ENCODE results near the gene RNF43.
"Not testable (repeated sequence)": the region's sequence is repeated elsewhere in the genome, so short reads cannot be mapped to it uniquely, and the experiment has no call there.

RNF43 gene

DNA sequence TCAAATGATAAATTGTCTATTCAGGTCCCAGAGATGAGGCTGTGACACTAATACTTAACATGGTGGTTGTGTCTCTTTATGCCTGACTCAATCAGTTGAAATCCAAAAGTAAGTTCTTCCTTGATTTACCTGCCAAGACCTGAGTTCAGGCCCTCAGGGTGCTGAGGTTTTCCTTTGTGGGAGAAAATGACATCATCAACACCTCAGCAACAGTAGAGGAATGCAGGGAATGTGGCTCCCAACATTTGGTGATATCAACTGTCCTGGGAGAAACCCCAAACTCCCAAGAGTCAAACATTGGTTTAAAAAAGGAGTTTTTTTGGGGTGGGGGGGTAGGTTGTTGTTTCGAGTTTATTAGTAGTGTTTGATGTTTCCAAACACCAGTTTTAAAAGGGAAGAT, 14.7 kb downstream of the RNF43 start:
- Mint-ChIP-seq H3K36me3 (ENCODE audit: low read depth) (no peaks in the 10 kb centered on the region), H3K4me3 (no peak overlapping the region), H3K27me3 (ENCODE audit: low read depth, poor library complexity) (no peaks in the 10 kb centered on the region), H3K27ac (no peak overlapping the region), H3K9me3 (no peaks in the 10 kb centered on the region), H3K4me1 (peaks cover 37% of the 10 kb centered on the region)
- no peak for TF ChIP-seq CTCF (IDR thresholded peaks at IDR 0.05)
- DNase-seq: no peak

DNA sequence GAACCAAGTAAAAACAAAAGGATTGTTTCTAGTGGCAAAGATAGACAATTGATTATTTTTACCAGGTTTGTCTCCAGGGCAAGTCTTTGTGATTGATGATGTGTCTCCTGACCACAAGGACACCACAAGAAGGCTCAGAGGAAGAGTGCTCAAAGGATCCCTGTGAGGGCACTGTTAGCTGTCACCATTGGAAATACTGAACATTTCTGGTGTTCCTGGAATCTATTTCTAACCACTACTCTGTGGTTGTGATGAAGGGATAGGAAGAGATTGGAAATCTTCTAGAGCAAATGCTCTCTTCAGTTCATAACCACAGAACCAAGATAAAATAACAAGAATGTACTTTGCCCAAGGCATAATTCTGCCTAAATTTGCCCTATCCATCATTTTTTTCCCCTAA, 15.3 kb downstream of the RNF43 start:
- no peaks in the 10 kb centered on the region for H3K27me3 Mint-ChIP-seq (ENCODE audit: low read depth, poor library complexity)
- DNase-seq: no peak

DNA sequence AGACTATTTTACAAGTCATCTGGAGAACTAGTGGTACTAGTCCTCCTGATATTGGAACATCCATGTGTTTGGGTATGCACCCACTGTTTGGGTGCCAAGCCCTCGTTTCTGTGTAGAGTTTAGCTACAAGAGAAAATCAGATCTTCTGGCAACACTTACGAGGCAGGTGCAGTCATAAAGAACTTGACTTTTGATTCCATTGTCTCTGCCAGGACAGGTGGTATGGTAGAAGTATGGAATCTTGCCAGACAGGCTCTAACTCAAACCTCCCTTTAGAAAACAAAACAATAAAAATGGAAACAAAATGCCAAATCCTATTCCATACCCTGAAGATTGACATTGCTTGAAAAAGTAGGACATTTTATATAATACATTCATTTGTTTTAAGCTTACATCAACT, 16.0 kb downstream of the RNF43 start:
- no peaks in the 10 kb centered on the region for H3K9me3 Mint-ChIP-seq
- no peak overlapping the region for H3K27ac Mint-ChIP-seq
- no peak for DNase-seq
- no peak overlapping the region for H3K4me3 Mint-ChIP-seq
- no peaks in the 10 kb centered on the region for H3K36me3 Mint-ChIP-seq (ENCODE audit: low read depth)
- TF ChIP-seq CTCF (IDR thresholded peaks at IDR 0.05): no peak
- no peaks in the 10 kb centered on the region for H3K27me3 Mint-ChIP-seq (ENCODE audit: low read depth, poor library complexity)
- H3K4me1 Mint-ChIP-seq: peaks cover 39% of the 10 kb centered on the region

More for the DNA sequence above, 15.3 kb downstream of the RNF43 start:
- TF ChIP-seq CTCF (IDR thresholded peaks at IDR 0.05): no peak
- Mint-ChIP-seq H3K9me3 (no peaks in the 10 kb centered on the region), H3K4me3 (no peak overlapping the region), H3K36me3 (ENCODE audit: low read depth) (no peaks in the 10 kb centered on the region), H3K27ac (no peak overlapping the region), H3K4me1 (peaks cover 38% of the 10 kb centered on the region)

GRCh38 chr17:58400826-58401225, 16.5 kb downstream of the RNF43 start:
- Mint-ChIP-seq H3K4me1 (peaks cover 43% of the 10 kb centered on the region), H3K27ac (no peak overlapping the region), H3K27me3 (ENCODE audit: low read depth, poor library complexity) (no peaks in the 10 kb centered on the region)

DNA sequence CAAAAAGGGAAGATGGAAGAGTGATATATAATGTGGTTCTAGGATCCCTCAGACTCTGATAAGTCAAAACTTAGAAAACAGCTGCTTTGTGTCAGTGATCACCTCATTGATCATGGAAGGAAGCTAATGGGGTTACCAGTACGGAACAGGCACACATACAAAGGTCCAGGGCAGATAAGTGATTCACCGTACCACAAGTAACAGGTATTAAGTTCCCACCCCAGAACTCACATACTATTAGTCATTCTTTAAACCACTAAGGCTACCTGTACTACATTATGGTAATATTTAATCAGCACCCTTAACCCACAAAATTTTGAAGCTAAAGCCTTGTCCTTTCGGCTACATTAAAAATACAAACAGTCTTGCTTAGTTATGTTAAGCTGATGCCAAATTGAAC, 17.4 kb downstream of the RNF43 start:
- Mint-ChIP-seq H3K27me3 (ENCODE audit: low read depth, poor library complexity) (no peaks in the 10 kb centered on the region), H3K4me1 (peaks cover 43% of the 10 kb centered on the region), H3K9me3 (no peaks in the 10 kb centered on the region), H3K36me3 (ENCODE audit: low read depth) (no peaks in the 10 kb centered on the region), H3K4me3 (no peak overlapping the region), H3K27ac (no peak overlapping the region)
- TF ChIP-seq CTCF (IDR thresholded peaks at IDR 0.05): no peak
- no peak for DNase-seq

More at GRCh38 chr17:58400826-58401225, 16.5 kb downstream of the RNF43 start:
- Mint-ChIP-seq H3K9me3 (no peaks in the 10 kb centered on the region), H3K36me3 (ENCODE audit: low read depth) (no peaks in the 10 kb centered on the region), H3K4me3 (no peak overlapping the region)
- no peak for TF ChIP-seq CTCF (IDR thresholded peaks at IDR 0.05)
- DNase-seq: no peak

DNA sequence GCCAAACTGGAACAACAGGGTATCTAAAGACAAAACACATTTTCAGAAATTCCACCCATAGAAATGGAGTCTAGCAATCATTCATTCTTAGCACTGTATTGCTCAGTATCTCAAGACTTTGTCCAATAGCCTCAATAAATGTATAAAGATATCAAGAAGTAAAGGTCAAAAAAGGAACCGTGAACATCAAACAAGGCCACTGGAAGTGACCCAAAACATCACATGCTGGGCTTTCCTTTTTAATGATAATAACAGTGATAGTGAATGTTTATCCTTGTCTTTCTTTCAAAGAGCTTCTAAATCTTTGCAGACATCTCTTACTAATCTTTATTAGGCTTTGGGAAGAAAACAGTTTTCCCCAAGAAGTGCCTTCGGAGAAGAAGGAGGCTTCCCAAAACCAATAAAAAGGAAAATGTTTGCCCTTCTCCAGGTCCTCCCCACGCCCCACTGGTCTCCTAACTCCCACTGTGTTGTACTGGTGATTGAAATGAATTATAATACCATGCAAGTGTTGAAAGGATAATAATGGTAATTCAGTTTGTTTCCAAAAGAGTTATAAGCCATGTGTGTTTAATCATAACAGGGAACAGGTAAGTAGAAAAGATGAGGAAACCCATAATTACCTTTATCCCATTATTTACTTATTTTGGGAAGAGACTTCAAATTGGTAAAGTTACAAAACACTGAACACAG, 18.6 kb downstream of the RNF43 start:
- Mint-ChIP-seq H3K4me1 (peaks cover 42% of the 10 kb centered on the region), H3K9me3 (no peaks in the 10 kb centered on the region), H3K27ac (no peak overlapping the region), H3K36me3 (ENCODE audit: low read depth) (no peaks in the 10 kb centered on the region), H3K27me3 (ENCODE audit: low read depth, poor library complexity) (no peaks in the 10 kb centered on the region), H3K4me3 (no peak overlapping the region)
- DNase-seq: no peak
- no peak for TF ChIP-seq CTCF (IDR thresholded peaks at IDR 0.05)

DNA sequence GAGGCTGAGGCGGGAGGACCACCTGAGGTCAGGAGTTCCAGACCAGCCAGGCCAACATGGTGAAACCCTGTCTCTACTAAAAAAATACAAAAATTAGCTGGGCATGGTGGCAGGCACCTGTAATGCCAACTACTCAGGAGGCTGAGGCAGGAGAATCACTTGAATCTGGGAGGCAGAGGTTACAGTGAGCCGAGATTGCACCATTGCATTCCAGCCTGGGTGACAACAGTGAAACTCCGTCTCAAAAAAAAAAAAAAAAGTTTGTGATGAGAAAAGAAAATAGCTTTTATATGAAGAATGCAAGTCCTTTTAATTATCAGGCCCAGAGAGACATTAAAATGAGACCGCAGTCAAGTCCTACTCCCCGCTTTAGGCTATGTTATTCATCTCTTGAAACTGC, 19.9 kb downstream of the RNF43 start:
- not testable (repeated sequence) for H3K27me3 Mint-ChIP-seq (ENCODE audit: low read depth, poor library complexity); H3K9me3 Mint-ChIP-seq; H3K4me3 Mint-ChIP-seq; H3K36me3 Mint-ChIP-seq (ENCODE audit: low read depth); DNase-seq; H3K27ac Mint-ChIP-seq
- H3K4me1 Mint-ChIP-seq: peaks cover 29% of the 10 kb centered on the region

All from nephron progenitor cell (in vitro differentiated cells).